Stomach (tissue), 4 donors: ENCODE data around the gene NEURL3.

Experiments
- CTCF ChIP-seq, 7 experiments: fragments of 450-650 bp in 4 of 7; fragments of 200-600 bp in 3 of 7; sonication (generic) in 3 of 7; IDR thresholded peaks; one replicate each; pipeline ENCODE4 v1.5.1; 2016 to 2019; ENCODE audit warnings: antibody characterized with exemption in 7 of 7, control low read depth in 2 of 7, mild to moderate bottlenecking in 1 of 7
- EP300 ChIP-seq: sonication (generic); formaldehyde crosslinking; IDR thresholded peaks from one replicate; pipeline ENCODE4 v1.6.1; 2017; ENCODE audit warnings: antibody characterized with exemption
- POLR2A ChIP-seq, 4 donors: fragments of 450-650 bp; IDR thresholded peaks; one replicate each; pipeline ENCODE4 v1.6.1; 2016; ENCODE audit warnings: antibody characterized with exemption in 4 of 4, control low read depth in 2 of 4, mild to moderate bottlenecking in 1 of 4, moderate library complexity in 1 of 4
- POLR2AphosphoS5 ChIP-seq, 3 donors: sonication (generic); formaldehyde crosslinking; IDR thresholded peaks; one replicate each; pipeline ENCODE4 v1.6.1; 2016; ENCODE audit warnings: antibody characterized with exemption in 3 of 3

DNA sequence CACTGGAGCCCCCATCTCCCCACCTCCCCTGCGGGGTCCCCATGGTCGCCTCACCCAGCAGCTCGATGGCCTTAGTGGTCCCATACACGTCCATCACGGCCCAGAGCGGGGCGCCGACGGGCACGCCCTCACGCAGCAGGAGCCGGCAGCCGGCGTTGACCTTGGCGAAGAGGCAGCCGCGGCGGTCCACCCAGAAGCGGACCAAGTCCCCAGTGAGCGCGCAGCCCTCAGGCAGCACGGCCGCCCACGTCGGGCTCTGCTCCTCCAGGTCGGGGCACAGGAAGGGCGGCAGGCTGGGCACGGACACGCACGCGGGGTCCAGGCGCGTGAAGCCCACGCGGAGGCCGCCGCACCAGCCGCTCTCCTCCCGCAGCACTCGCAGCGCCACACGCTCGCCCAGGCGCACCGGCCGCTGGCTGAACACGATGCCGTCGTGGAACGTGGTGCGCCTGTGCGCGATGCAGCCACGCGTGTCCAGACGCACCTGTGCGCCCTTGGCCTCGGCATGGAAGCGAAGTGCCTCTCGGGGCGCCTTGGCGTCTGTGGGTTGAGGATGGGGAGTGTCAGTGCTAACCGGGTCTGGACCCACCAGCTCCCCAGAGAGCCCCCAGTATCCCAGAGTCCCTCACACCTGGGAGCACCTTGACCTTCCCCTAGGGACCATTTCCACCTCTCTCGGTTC is 4.6 kb downstream of the NEURL3 start:
- no peak for TF ChIP-seq CTCF (IDR thresholded peaks at IDR 0.05)
- no peak for TF ChIP-seq POLR2A (IDR thresholded peaks at IDR 0.05)
- TF ChIP-seq POLR2AphosphoS5 (IDR thresholded peaks at IDR 0.05): no peak
- TF ChIP-seq EP300: no peak
